GM12878 (cell line): ENCODE results near the gene AGK. TPM values are rescaled to one million over a fixed set of nuclear protein-coding genes. Genes with fewer than 3 reads are reported as not detected.

Experiments
- ATAC-seq: fragments of 200-7000 bp; cut with Tn5 transposase; 3 replicates; pipeline ENCODE4 v1.9.1; 2020; ENCODE audit warnings: mild to moderate bottlenecking, moderate library complexity
- BruUV-seq: library from RNA; stranded (reverse); fragments of 400-500 nt; replicated peaks from 2 replicates; lab custom pipeline; 2021; lab: Mats Ljungman, UMichigan
- CTCF ChIA-PET: fragments of 300-600 bp; sonication (Branson Sonifier 250); formaldehyde crosslinking; extraction: SDS; loops from one replicate; lab custom pipeline; 2021; ENCODE audit warnings: inconsistent platforms; lab: Yijun Ruan, JAX
- POLR2A ChIA-PET: fragments of 350-600 bp; formaldehyde crosslinking; extraction: SDS; loops from one replicate; lab custom pipeline; 2021; ENCODE audit warnings: inconsistent platforms; lab: Charles Lee
- RAD21 ChIA-PET: fragments of 300-600 bp; sonication (Branson Sonifier 250); formaldehyde crosslinking; loops from one replicate; lab custom pipeline; 2023; ENCODE audit warnings: antibody characterized with exemption; ENCODE audit not compliant: unreplicated experiment; lab: Charles Lee
- SMC1A ChIA-PET: fragments of 300-600 bp; sonication (Branson Sonifier 250); formaldehyde crosslinking; loops from one replicate; lab custom pipeline; 2023; ENCODE audit not compliant: unreplicated experiment, uncharacterized antibody; lab: Charles Lee
- DNase-seq: peaks from one replicate; pipeline ENCODE4 v3.0.0-alpha.2; 2011; ENCODE audit warnings: low read depth, low spot score
- FAIRE-seq: peaks from 3 replicates; lab custom pipeline; 2011; peaks lifted over from hg19 to GRCh38; lab: Jason Lieb, UNC
- H2AFZ ChIP-seq: 2 replicates; pipeline ENCODE4 v1.6.0; 2011; ENCODE audit warnings: low read depth, low read length, control low read depth; ENCODE audit not compliant: control insufficient read depth
- H3K27ac ChIP-seq: 2 replicates; pipeline ENCODE4 v1.5.1; 2011; ENCODE audit warnings: control low read depth; ENCODE audit not compliant: control insufficient read depth, insufficient read depth
- H3K27me3 ChIP-seq, 2 experiments: replicated peaks in 1 of 2; 2 replicates each; pipeline versions ENCODE4 v1.6.0 to v1.6.1; 2011; ENCODE audit warnings: low read length in 1 of 2; ENCODE audit not compliant: control insufficient read depth in 2 of 2, insufficient read depth in 2 of 2
- H3K36me3 ChIP-seq, 2 experiments: 2 replicates each; pipeline ENCODE4 v1.5.1; 2011; ENCODE audit warnings: low read length in 1 of 2; ENCODE audit not compliant: control insufficient read depth in 2 of 2, insufficient read depth in 2 of 2
- H3K4me1 ChIP-seq: 2 replicates; pipeline ENCODE4 v1.6.1; 2011; ENCODE audit warnings: mild to moderate bottlenecking, low read length, moderate library complexity, mixed read lengths; ENCODE audit not compliant: control insufficient read depth, insufficient read depth
- H3K4me2 ChIP-seq: 2 replicates; pipeline ENCODE4 v1.6.0; 2011; ENCODE audit warnings: control low read depth; ENCODE audit not compliant: control insufficient read depth, insufficient read depth
- H3K4me3 ChIP-seq: fragments of 200-600 bp; sonication (generic); 2 replicates; pipeline ENCODE4 v1.5.1; 2016
- H3K79me2 ChIP-seq: 2 replicates; pipeline ENCODE4 v1.6.0; 2011; ENCODE audit warnings: low read length; ENCODE audit not compliant: control insufficient read depth, insufficient read depth
- H3K9ac ChIP-seq: 2 replicates; pipeline ENCODE4 v1.8.0; 2011; ENCODE audit warnings: low read length, control low read depth, mixed read lengths; ENCODE audit not compliant: control insufficient read depth, insufficient read depth
- H3K9me3 ChIP-seq: replicated peaks from 3 replicates; pipeline ENCODE4 v1.5.1; 2011; ENCODE audit warnings: mild to moderate bottlenecking, low read length; ENCODE audit not compliant: control insufficient read depth, insufficient read depth
- H4K20me1 ChIP-seq: 2 replicates; pipeline ENCODE4 v1.6.0; 2011; ENCODE audit not compliant: control insufficient read depth, insufficient read depth
- BCL11A ChIP-seq: IDR thresholded peaks from 2 replicates; pipeline ENCODE4 v1.6.1; 2011; ENCODE audit warnings: low read depth, low read length
- BHLHE40 ChIP-seq, 2 experiments: fragments of 450-650 bp in 1 of 2; IDR thresholded peaks; 2 replicates each; pipeline ENCODE4 v1.6.1; 2011 to 2017; ENCODE audit warnings: low read depth in 2 of 2, borderline replicate concordance in 1 of 2, improper control_type of control experiment in 1 of 2, low read length in 1 of 2, mild to moderate bottlenecking in 1 of 2
- BRCA1 ChIP-seq: IDR thresholded peaks from 2 replicates; pipeline ENCODE4 v1.6.1; 2011; ENCODE audit warnings: low read depth, low read length, improper control_type of control experiment
- CBX3 ChIP-seq: fragments of 200-600 bp; sonication (generic); IDR thresholded peaks from 2 replicates; pipeline ENCODE4 v1.6.1; 2016; ENCODE audit warnings: low read depth, borderline replicate concordance
- CREM ChIP-seq: IDR thresholded peaks from 2 replicates; pipeline ENCODE4 v1.6.1; 2014; ENCODE audit warnings: antibody characterized with exemption, low read depth
- GABPA ChIP-seq: IDR thresholded peaks from 2 replicates; pipeline ENCODE4 v1.6.1; 2014; ENCODE audit warnings: antibody characterized with exemption, low read depth, mild to moderate bottlenecking, inconsistent platforms
- LARP7 ChIP-seq: fragments of 450-650 bp; IDR thresholded peaks from 2 replicates; pipeline ENCODE4 v1.6.1; 2017; ENCODE audit warnings: mild to moderate bottlenecking
- POU2F2 ChIP-seq: IDR thresholded peaks from 3 replicates; pipeline ENCODE4 v1.6.1; 2011; ENCODE audit warnings: low read depth, mild to moderate bottlenecking, low read length, borderline replicate concordance
- RAD51 ChIP-seq: fragments of 450-650 bp; IDR thresholded peaks from 2 replicates; pipeline ENCODE4 v1.6.1; 2016; ENCODE audit warnings: moderate library complexity, mild to moderate bottlenecking, inconsistent platforms
- STAT3 ChIP-seq: IDR thresholded peaks from 2 replicates; pipeline ENCODE4 v1.6.1; 2011; ENCODE audit warnings: low read depth, low read length, improper control_type of control experiment
- TCF12 ChIP-seq: IDR thresholded peaks from 2 replicates; pipeline ENCODE4 v1.6.1; 2011; ENCODE audit warnings: low read depth, mild to moderate bottlenecking, low read length
- ZNF24 ChIP-seq: fragments of 450-650 bp; IDR thresholded peaks from 2 replicates; pipeline ENCODE4 v1.6.1; 2017; ENCODE audit warnings: antibody characterized with exemption, mild to moderate bottlenecking
- WGBS: methylation state at CpG from one replicate; pipeline ENCODE4 v1.1.6; 2016; ENCODE audit warnings: low lambda C conversion rate; ENCODE audit not compliant: insufficient replicate concordance, insufficient coverage; ENCODE audit errors: missing lambda C conversion rate; 5-methylcytosine and 5-hydroxymethylcytosine counted together
- in situ Hi-C: fragments of 300-500 bp; cut with MboI; formaldehyde crosslinking; loops from 9 replicates; pipeline ENCODE4 v1.14.3; 2018; ENCODE audit warnings: mixed read lengths
- intact Hi-C: fragments of 100-400 bp; cut with micrococcal nuclease; formaldehyde crosslinking; loops from one replicate; pipeline ENCODE4 v1.14.2; 2022; ENCODE audit not compliant: unreplicated experiment
- polyA plus RNA-seq, 11 experiments: library from polyadenylated mRNA; depleted of rRNA in 4 of 11; unstranded in 6 of 11; stranded (reverse) in 5 of 11; fragments of >200 nt; fragmentation: Nextera tagmentation in 4 of 11; fragmentation: Illumina TruSeq in 1 of 11; extraction: Ambion mirVana in 4 of 11; extraction: Trizol in 1 of 11; gene quantifications; 1 replicate in 1 of 11; 2 replicates in 10 of 11; pipeline versions ENCODE4 v1.2.1 to v1.2.3, GENCODE V29; 2011 to 2016; ENCODE audit warnings: inconsistent platforms in 2 of 11, missing spikeins in 2 of 11, low read depth in 1 of 11
- total RNA-seq, 4 experiments: library from RNA; depleted of rRNA in 3 of 4; stranded (reverse); fragments of >200 nt in 3 of 4; fragmentation: Illumina TruSeq in 1 of 4; extraction: Trizol in 1 of 4; gene quantifications; 2 replicates each; pipeline versions ENCODE4 v1.2.1 to v1.2.3, GENCODE V29; 2013 to 2021
- TF ChIP-seq, protein P1 (sequence below): fragments of 450-650 bp; formaldehyde crosslinking; IDR thresholded peaks from 2 replicates; pipeline ENCODE4 v1.5.0; 2022; ENCODE audit warnings: mild to moderate bottlenecking, missing genetic modification characterization
- TF ChIP-seq, protein P2 (sequence below): fragments of 450-650 bp; IDR thresholded peaks from 2 replicates; pipeline ENCODE4 v1.6.1; 2017; ENCODE audit warnings: mild to moderate bottlenecking, moderate library complexity
- TF ChIP-seq, protein P3 (sequence below): fragments of 150-350 bp; IDR thresholded peaks from 2 replicates; pipeline ENCODE4 v1.6.1; 2016; ENCODE audit warnings: low read depth, low read length

AGK gene
- total and polyA plus RNA-seq, 10 of the 15 experiments (the other 5 are each of a cell fraction or from before 2014, with no cell fraction given) = 32.5 to 85.6 (median 47.8) TPM

DNA sequence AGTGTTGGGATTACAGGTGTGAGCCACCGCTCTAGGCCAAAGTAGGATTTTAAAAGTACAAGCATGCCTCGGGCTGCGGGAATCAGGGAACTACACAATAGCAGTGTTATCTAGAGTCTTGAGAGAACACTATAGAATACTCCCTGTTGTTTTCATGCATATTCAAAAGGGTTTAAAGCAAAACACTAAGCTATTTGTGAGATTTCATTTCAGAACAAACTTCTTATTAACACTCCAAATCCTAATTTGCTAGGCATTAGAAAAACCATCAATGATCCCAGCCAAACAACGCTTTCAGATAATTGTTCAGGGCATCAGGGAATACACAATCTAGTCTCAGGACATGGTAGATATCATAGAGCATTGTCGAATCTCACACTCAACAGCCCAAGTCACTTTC lies 136.8 kb downstream of the AGK start:
- no peak overlapping the region for H3K4me3 ChIP-seq
- in situ Hi-C loops = no loop called here
- ChIA-PET SMC1A (no interaction called here), CTCF (interaction anchor here (0.7 to 1.5 kb wide), 4 partner anchors 13 to 50 kb away, joined by 3 to 5 read pairs (median 3); partner anchors contain the start of gene SSBP1), RAD21 (interaction anchor here (0.7 to 1.5 kb wide), 2 partner anchors 20 to 58 kb away, joined by 3 to 4 read pairs; partner anchors contain the start of gene WEE2), POLR2A (no interaction called here)
- H4K20me1 ChIP-seq = no peaks in the 10 kb centered on the region
- H3K9me3 ChIP-seq = no peaks in the 10 kb centered on the region
- 100% methylated on average over 5 of the region's 5 CpGs for WGBS
- ATAC-seq = no peak
- no peaks in the 10 kb centered on the region for H3K4me1 ChIP-seq
- FAIRE-seq = no peak
- no peak overlapping the region for H3K4me2 ChIP-seq
- H3K27me3 ChIP-seq = no peaks in the 10 kb centered on the region
- no peak overlapping the region for H2AFZ ChIP-seq
- no TSS peak for BruUV-seq
- no peak for DNase-seq
- intact Hi-C loops = no loop called here
- H3K9ac ChIP-seq = no peak overlapping the region
- H3K36me3 ChIP-seq = peaks cover 7 to 11% of the 10 kb centered on the region in 2 experiments; a peak in 3 of 4 replicates
- peaks cover 5% of the 10 kb centered on the region for H3K79me2 ChIP-seq
- H3K27ac ChIP-seq = no peak overlapping the region
- no peak for TF ChIP-seq ZNF24
- TF ChIP-seq, protein P1, sequence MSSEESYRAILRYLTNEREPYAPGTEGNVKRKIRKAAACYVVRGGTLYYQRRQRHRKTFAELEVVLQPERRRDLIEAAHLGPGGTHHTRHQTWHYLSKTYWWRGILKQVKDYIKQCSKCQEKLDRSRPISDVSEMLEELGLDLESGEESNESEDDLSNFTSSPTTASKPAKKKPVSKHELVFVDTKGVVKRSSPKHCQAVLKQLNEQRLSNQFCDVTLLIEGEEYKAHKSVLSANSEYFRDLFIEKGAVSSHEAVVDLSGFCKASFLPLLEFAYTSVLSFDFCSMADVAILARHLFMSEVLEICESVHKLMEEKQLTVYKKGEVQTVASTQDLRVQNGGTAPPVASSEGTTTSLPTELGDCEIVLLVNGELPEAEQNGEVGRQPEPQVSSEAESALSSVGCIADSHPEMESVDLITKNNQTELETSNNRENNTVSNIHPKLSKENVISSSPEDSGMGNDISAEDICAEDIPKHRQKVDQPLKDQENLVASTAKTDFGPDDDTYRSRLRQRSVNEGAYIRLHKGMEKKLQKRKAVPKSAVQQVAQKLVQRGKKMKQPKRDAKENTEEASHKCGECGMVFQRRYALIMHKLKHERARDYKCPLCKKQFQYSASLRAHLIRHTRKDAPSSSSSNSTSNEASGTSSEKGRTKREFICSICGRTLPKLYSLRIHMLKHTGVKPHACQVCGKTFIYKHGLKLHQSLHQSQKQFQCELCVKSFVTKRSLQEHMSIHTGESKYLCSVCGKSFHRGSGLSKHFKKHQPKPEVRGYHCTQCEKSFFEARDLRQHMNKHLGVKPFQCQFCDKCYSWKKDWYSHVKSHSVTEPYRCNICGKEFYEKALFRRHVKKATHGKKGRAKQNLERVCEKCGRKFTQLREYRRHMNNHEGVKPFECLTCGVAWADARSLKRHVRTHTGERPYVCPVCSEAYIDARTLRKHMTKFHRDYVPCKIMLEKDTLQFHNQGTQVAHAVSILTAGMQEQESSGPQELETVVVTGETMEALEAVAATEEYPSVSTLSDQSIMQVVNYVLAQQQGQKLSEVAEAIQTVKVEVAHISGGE (CRISPR knock-in tag) = no peak
- no peak for TF ChIP-seq BHLHE40 (IDR thresholded peaks at IDR 0.05; ENCODE audit: borderline replicate concordance in 1 of 2, low read depth in 2 of 2, low read length in 1 of 2)
- TF ChIP-seq, protein P2, sequence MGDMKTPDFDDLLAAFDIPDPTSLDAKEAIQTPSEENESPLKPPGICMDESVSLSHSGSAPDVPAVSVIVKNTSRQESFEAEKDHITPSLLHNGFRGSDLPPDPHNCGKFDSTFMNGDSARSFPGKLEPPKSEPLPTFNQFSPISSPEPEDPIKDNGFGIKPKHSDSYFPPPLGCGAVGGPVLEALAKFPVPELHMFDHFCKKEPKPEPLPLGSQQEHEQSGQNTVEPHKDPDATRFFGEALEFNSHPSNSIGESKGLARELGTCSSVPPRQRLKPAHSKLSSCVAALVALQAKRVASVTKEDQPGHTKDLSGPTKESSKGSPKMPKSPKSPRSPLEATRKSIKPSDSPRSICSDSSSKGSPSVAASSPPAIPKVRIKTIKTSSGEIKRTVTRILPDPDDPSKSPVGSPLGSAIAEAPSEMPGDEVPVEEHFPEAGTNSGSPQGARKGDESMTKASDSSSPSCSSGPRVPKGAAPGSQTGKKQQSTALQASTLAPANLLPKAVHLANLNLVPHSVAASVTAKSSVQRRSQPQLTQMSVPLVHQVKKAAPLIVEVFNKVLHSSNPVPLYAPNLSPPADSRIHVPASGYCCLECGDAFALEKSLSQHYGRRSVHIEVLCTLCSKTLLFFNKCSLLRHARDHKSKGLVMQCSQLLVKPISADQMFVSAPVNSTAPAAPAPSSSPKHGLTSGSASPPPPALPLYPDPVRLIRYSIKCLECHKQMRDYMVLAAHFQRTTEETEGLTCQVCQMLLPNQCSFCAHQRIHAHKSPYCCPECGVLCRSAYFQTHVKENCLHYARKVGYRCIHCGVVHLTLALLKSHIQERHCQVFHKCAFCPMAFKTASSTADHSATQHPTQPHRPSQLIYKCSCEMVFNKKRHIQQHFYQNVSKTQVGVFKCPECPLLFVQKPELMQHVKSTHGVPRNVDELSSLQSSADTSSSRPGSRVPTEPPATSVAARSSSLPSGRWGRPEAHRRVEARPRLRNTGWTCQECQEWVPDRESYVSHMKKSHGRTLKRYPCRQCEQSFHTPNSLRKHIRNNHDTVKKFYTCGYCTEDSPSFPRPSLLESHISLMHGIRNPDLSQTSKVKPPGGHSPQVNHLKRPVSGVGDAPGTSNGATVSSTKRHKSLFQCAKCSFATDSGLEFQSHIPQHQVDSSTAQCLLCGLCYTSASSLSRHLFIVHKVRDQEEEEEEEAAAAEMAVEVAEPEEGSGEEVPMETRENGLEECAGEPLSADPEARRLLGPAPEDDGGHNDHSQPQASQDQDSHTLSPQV = no peak
- TF ChIP-seq STAT3 = no peak
- TF ChIP-seq, protein P3, sequence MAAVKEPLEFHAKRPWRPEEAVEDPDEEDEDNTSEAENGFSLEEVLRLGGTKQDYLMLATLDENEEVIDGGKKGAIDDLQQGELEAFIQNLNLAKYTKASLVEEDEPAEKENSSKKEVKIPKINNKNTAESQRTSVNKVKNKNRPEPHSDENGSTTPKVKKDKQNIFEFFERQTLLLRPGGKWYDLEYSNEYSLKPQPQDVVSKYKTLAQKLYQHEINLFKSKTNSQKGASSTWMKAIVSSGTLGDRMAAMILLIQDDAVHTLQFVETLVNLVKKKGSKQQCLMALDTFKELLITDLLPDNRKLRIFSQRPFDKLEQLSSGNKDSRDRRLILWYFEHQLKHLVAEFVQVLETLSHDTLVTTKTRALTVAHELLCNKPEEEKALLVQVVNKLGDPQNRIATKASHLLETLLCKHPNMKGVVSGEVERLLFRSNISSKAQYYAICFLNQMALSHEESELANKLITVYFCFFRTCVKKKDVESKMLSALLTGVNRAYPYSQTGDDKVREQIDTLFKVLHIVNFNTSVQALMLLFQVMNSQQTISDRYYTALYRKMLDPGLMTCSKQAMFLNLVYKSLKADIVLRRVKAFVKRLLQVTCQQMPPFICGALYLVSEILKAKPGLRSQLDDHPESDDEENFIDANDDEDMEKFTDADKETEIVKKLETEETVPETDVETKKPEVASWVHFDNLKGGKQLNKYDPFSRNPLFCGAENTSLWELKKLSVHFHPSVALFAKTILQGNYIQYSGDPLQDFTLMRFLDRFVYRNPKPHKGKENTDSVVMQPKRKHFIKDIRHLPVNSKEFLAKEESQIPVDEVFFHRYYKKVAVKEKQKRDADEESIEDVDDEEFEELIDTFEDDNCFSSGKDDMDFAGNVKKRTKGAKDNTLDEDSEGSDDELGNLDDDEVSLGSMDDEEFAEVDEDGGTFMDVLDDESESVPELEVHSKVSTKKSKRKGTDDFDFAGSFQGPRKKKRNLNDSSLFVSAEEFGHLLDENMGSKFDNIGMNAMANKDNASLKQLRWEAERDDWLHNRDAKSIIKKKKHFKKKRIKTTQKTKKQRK = no peak
- no peak for TF ChIP-seq TCF12
- TF ChIP-seq RAD51 = no peak
- no peak for TF ChIP-seq LARP7
- no peak for TF ChIP-seq CREM
- no peak for TF ChIP-seq CBX3
- no peak for TF ChIP-seq BRCA1
- TF ChIP-seq BCL11A = no peak
- TF ChIP-seq POU2F2 = no peak
- TF ChIP-seq GABPA = no peak
